Activated naive CD8-positive, alpha-beta T cell treated with anti-CD3 and anti-CD28 coated beads, Interleukin-2, amount 10 ng/mL, durations not matched to agents 7 days and 5 days (primary cell): ENCODE results near the gene ASIC2. TPM values are rescaled to one million over a fixed set of nuclear protein-coding genes. Genes with fewer than 3 reads are reported as not detected.

ENCODE experiments used
- ATAC-seq: fragments of 150-1000 bp; cut with Tn5 transposase; one replicate; pipeline ENCODE4 v1.10.0; 2021; ENCODE audit warnings: low read depth, moderate library complexity
- POLR2A ChIA-PET: fragments of 350-600 bp; sonication (Branson Sonifier 250); formaldehyde crosslinking; loops from one replicate; lab custom pipeline; 2021; ENCODE audit warnings: antibody characterized with exemption; lab: Charles Lee
- DNase-seq: peaks from one replicate; pipeline ENCODE4 v3.0.0; 2021
- H3K27ac Mint-ChIP-seq: one replicate; pipeline ENCODE4 v1.8.0; 2022; ENCODE audit warnings: mild to moderate bottlenecking, mixed read lengths
- H3K27me3 Mint-ChIP-seq: one replicate; pipeline ENCODE4 v1.8.0; 2022; ENCODE audit warnings: mild to moderate bottlenecking, moderate library complexity, mixed read lengths
- H3K36me3 Mint-ChIP-seq: one replicate; pipeline ENCODE4 v1.8.0; 2021; ENCODE audit warnings: mild to moderate bottlenecking, mixed read lengths
- H3K4me1 Mint-ChIP-seq: one replicate; pipeline ENCODE4 v1.8.0; 2021; ENCODE audit warnings: mixed read lengths
- H3K4me3 Mint-ChIP-seq: one replicate; pipeline ENCODE4 v1.8.0; 2022; ENCODE audit warnings: mild to moderate bottlenecking, moderate library complexity, mixed read lengths
- H3K9me3 Mint-ChIP-seq: one replicate; pipeline ENCODE4 v1.8.0; 2021; ENCODE audit warnings: mixed read lengths
- total RNA-seq, 2 experiments: library from RNA; stranded (reverse); gene quantifications; one replicate each; pipeline ENCODE4 v1.2.3, GENCODE V29; 2021

ASIC2 gene
- total RNA-seq, 2 experiments from 2014 or later, result not detected

DNA sequence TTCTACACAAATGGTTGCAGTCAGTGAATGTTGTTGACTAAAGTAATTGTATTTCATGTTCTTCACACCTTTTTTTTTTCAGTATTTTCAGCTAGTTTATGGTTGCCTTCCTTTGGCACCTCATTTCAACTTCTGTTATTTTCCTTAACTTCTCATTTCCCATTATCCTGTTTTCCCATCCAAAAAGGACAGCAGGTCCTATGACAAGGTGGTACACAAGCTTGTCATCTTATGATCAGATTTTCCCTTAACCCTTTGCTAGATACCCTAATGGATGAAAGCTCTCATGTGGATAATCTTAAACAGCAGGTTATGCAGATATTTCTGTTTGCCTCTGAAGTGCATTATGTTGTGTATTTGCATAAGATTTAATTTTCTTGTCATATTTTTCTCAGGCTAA, 7.1 kb upstream of the ASIC2 start:
- Mint-ChIP-seq H3K27me3 (peaks cover 19% of the 10 kb centered on the region), H3K4me1 (peaks cover 17% of the 10 kb centered on the region), H3K9me3 (peaks cover 1% of the 10 kb centered on the region), H3K36me3 (no peaks in the 10 kb centered on the region), H3K27ac (no peak overlapping the region), H3K4me3 (no peak overlapping the region)
- no peak for ATAC-seq
- no peak for DNase-seq
- POLR2A ChIA-PET, result no interaction called here

GRCh38 chr17:33299115-33299514, 6.0 kb upstream of the ASIC2 start:
- no peak for ATAC-seq
- no peak overlapping the region for H3K27ac Mint-ChIP-seq
- H3K4me3 Mint-ChIP-seq, result no peak overlapping the region
- peaks cover 30% of the 10 kb centered on the region for H3K27me3 Mint-ChIP-seq
- H3K4me1 Mint-ChIP-seq, result peaks cover 17% of the 10 kb centered on the region
- H3K9me3 Mint-ChIP-seq, result peaks cover 1% of the 10 kb centered on the region
- POLR2A ChIA-PET, result no interaction called here
- H3K36me3 Mint-ChIP-seq, result no peaks in the 10 kb centered on the region
- DNase-seq, result no peak

- H3K27me3 Mint-ChIP-seq, result peaks cover 40% of the 10 kb centered on the region
- H3K36me3 Mint-ChIP-seq, result no peaks in the 10 kb centered on the region
Observed at GRCh38 chr17:33297643-33298042, 4.5 kb upstream of the ASIC2 start.

DNA sequence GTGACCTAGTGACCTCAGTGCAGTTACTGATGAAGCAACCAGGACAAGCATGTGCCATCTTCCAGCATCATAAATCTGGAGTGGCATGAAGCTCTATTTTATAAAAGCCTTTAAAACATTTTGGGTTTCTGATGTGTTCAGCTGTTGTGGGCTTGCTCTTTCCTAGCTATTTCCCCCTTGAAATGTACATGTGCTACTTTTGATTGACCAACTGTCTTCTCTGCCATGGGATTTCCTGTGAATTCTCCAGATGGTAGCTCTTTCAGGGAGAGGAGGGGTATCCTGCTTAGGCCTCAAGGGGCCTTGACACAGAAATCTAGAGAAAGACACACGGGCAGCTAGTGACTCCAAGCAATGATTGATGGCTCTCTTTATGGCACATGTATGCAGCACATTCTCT, 1.9 kb upstream of the ASIC2 start:
- Mint-ChIP-seq H3K4me1 (peaks cover 3% of the 10 kb centered on the region), H3K36me3 (no peaks in the 10 kb centered on the region), H3K27me3 (peaks cover 51% of the 10 kb centered on the region), H3K4me3 (no peak overlapping the region), H3K9me3 (no peaks in the 10 kb centered on the region), H3K27ac (no peak overlapping the region)
- DNase-seq (no peak), ATAC-seq (no peak)
- POLR2A ChIA-PET, result no interaction called here

More at GRCh38 chr17:33297643-33298042, 4.5 kb upstream of the ASIC2 start:
- H3K4me3 Mint-ChIP-seq, result no peak overlapping the region
- H3K27ac Mint-ChIP-seq, result no peak overlapping the region
- H3K4me1 Mint-ChIP-seq, result peaks cover 12% of the 10 kb centered on the region
- DNase-seq (no peak), ATAC-seq (no peak)
- POLR2A ChIA-PET, result no interaction called here
- peaks cover 1% of the 10 kb centered on the region for H3K9me3 Mint-ChIP-seq

DNA sequence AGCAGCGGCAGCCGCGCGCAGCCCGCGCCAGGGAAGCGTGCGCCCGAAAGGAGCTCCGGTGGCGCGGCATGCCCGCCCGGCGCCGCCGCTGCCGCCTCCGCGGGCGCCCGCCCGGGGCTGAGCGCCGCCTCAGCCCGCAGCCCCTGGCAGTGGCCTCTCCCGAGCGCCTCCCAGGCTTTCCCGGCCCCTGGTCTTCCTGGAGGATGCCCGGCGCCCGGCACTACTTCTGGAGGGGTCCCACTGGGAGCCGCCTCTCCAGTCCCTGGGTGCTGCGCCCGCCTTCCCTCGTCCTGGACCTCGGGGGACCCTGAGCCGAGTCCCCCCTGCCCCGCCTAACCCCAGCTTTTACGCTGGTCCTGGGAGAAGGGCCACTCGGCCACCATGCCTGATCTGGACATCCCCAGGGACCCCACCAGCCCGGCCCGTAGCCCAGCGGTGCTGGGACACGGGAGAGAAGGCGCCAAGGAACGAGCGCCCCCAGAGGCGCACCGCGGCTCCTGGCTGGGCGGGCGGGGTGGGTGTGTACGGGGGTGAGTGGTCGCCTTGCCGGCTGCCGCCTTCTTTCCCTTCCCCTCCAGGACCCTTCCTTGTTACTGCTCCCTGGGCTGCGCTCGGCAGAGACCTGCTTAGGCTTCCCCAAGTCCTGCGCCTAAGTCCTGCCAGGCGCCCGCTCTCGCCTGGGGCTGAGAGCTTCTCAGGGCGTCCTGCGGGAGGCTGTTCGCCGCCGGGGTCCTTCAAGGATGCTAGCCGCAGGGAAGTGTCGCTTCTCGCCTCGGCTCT, 704 bp downstream of the ASIC2 start:
- Mint-ChIP-seq H3K27me3 (peaks cover 60% of the 10 kb centered on the region), H3K27ac (no peak overlapping the region), H3K4me3 (no peak overlapping the region), H3K4me1 (peaks cover 3% of the 10 kb centered on the region), H3K36me3 (no peaks in the 10 kb centered on the region), H3K9me3 (no peaks in the 10 kb centered on the region)
- no peak for DNase-seq
- no peak for ATAC-seq
- POLR2A ChIA-PET, result no interaction called here

DNA sequence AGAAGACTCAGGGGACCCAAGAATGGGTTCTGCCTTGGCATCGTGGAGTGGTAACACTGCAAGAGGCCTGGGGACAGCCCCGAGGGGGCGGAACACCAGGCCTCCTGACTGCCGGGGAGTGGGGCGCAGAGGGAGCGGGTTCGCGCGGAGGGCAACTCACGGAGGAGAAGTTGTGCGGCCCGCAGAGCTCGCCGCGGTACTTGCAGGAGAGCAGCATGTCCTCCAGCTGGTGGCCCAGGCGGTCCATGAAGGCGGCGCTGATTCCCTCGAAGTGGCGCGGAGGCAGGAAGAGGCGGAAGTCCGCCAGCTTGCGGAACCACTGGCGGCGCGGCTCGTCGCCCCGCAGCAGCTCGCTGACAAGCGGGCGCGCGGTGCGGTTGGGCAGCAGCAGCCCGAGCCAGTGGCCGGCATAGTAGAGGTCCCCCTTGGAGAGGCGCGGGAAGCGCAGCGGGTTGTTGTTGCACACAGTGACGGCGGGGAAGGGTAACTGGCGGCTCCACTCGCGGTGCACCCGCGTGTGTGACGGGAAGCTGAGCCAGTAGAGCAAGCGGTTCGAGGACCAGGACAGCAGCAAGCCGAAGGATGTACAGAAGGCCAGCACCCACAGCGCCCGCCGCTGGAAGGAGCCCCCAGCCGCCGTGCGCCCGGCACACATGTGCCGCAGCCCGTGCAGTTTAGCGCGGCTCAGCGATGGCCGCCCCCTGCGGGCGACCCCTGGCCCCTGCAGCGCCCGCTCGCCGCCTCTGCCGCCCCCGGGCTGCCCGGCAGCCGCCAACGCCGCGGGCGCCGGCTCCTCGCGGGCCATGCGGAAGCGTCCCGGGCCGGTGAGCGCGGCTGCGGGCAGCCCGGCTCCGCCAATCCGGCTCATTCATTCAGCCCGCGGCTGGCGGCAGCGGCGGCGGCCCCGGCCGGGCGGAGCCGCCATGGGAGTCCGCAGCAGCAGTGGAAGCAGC, 1.6 kb downstream of the ASIC2 start:
- Mint-ChIP-seq H3K36me3 (no peaks in the 10 kb centered on the region), H3K27me3 (peaks cover 62% of the 10 kb centered on the region), H3K4me3 (peak overlapping the region; percentile 54), H3K4me1 (peaks cover 3% of the 10 kb centered on the region), H3K27ac (no peak overlapping the region), H3K9me3 (no peaks in the 10 kb centered on the region)
- DNase-seq (peak; percentile 33), ATAC-seq (no peak)
- POLR2A ChIA-PET, result no interaction called here

GRCh38 chr17:33290253-33290652, 2.8 kb downstream of the ASIC2 start:
- no peak for DNase-seq
- Mint-ChIP-seq H3K27ac (no peak overlapping the region), H3K36me3 (no peaks in the 10 kb centered on the region), H3K4me3 (no peak overlapping the region), H3K9me3 (no peaks in the 10 kb centered on the region), H3K4me1 (peaks cover 3% of the 10 kb centered on the region), H3K27me3 (peaks cover 61% of the 10 kb centered on the region)
- POLR2A ChIA-PET, result interaction anchor here (0.7 kb wide), 1 partner anchor 1380 kb away, joined by 5 read pairs; no protein-coding TSS in a partner anchor
- no peak for ATAC-seq

DNA sequence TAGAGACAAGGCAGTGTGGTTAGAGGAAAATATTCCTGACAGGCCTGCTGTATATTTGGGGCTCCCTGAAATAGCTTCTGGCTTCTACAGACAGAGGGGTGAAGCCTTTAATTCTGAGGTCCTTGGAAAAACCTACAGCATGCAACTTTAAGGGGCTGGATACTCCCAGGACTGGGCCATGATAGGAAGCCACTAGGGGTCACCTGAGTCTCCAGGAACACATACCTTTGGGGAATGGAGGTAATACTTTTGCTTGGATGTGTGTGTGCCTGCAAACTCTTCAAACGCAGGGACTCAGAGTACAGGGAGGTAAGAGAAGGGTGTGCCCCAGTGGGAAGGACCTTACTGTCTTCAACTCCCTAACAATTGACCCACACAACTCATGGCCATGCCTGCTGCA, 4.1 kb downstream of the ASIC2 start:
- peaks cover 3% of the 10 kb centered on the region for H3K4me1 Mint-ChIP-seq
- H3K36me3 Mint-ChIP-seq, result no peaks in the 10 kb centered on the region
- H3K27ac Mint-ChIP-seq, result no peak overlapping the region
- H3K27me3 Mint-ChIP-seq, result peaks cover 48% of the 10 kb centered on the region
- H3K9me3 Mint-ChIP-seq, result no peaks in the 10 kb centered on the region
- POLR2A ChIA-PET, result no interaction called here
- no peak for ATAC-seq
- no peak for DNase-seq
- H3K4me3 Mint-ChIP-seq, result no peak overlapping the region

GRCh38 chr17:33287096-33287725, 5.9 kb downstream of the ASIC2 start:
- Mint-ChIP-seq H3K4me1 (peaks cover 1% of the 10 kb centered on the region), H3K36me3 (no peaks in the 10 kb centered on the region), H3K27me3 (peaks cover 41% of the 10 kb centered on the region), H3K9me3 (no peaks in the 10 kb centered on the region), H3K4me3 (no peak overlapping the region), H3K27ac (no peak overlapping the region)
- no peak for DNase-seq
- ATAC-seq, result no peak
- POLR2A ChIA-PET, result no interaction called here

DNA sequence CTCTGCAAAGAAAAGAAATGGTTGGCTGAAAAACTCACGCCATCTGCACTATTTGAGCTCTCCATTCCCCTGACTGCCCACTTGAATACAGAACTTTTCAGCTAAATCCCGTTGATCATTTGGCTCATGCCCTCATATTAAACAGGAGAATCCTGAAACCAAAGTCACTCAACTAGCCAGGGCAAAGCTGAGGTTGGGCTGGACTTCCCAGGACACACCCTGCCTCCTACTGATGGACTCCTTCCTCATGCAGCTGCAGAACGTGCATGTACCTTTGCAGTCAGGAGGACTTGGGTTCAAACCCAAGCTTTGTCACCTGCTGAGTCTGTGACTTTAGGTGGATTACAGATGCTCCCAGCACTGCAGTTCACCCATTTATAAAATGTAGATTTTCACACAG, 7.7 kb downstream of the ASIC2 start:
- Mint-ChIP-seq H3K27me3 (peaks cover 34% of the 10 kb centered on the region), H3K27ac (no peak overlapping the region), H3K4me3 (no peak overlapping the region), H3K4me1 (no peaks in the 10 kb centered on the region), H3K36me3 (no peaks in the 10 kb centered on the region), H3K9me3 (no peaks in the 10 kb centered on the region)
- ATAC-seq (no peak), DNase-seq (no peak)
- POLR2A ChIA-PET, result no interaction called here

- peaks cover 25% of the 10 kb centered on the region for H3K27me3 Mint-ChIP-seq
- ATAC-seq (no peak), DNase-seq (no peak)
- no peak overlapping the region for H3K4me3 Mint-ChIP-seq
- no peaks in the 10 kb centered on the region for H3K36me3 Mint-ChIP-seq
- H3K27ac Mint-ChIP-seq, result no peak overlapping the region
- POLR2A ChIA-PET, result no interaction called here
- no peaks in the 10 kb centered on the region for H3K4me1 Mint-ChIP-seq
- no peaks in the 10 kb centered on the region for H3K9me3 Mint-ChIP-seq
Observed at GRCh38 chr17:33284022-33284421, 9.1 kb downstream of the ASIC2 start.

DNA sequence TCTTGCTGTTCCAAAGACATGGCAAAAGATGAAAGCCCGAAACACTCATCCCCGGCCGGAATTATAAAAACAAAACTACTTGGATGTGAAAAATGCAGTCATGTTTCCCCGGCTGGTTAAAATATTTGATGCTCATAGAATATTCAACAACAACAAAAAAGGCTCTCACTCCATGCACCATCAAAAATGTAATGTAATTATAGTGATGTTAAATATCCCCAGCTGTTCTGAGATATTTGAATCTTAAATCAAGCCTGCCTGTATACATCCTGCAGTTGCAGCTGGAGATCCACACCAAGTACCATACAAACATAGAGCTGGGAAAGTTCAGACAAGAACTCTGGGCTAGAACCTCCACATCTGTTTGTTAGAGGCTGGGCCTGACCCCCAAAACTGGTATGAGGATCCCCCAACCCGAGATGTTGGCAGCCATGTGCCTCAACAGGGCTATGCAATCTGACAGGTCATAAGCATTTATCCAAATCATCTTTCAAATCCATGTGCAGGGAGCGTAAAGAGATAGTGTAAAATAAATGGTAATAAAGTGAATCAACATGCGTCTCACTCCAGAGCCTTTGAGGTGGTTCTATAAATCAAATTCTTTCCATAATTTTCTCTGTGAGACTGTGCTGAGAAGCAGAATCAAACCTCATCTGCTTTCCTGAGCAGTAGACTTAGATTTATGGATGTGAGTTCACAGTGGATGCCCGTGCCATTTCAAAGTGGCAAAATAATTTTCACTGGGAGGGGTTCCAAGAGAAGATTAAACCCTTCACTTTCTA, 12.7 kb downstream of the ASIC2 start:
- H3K27me3 Mint-ChIP-seq, result peaks cover 10% of the 10 kb centered on the region
- H3K4me3 Mint-ChIP-seq, result no peak overlapping the region
- ATAC-seq, result no peak
- no peaks in the 10 kb centered on the region for H3K36me3 Mint-ChIP-seq
- no peak for DNase-seq
- H3K9me3 Mint-ChIP-seq, result no peaks in the 10 kb centered on the region
- POLR2A ChIA-PET, result no interaction called here
- H3K27ac Mint-ChIP-seq, result no peak overlapping the region
- H3K4me1 Mint-ChIP-seq, result no peaks in the 10 kb centered on the region
